DMS79 (cell line): ENCODE measurements around the gene BSCL2.
A peak's percentile ranks its signal among the peaks of the same experiment; 100 is the strongest.
"Not testable (repeated sequence)": the region's sequence is repeated elsewhere in the genome, so short reads cannot be mapped to it uniquely, and the experiment has no call there.

ENCODE experiments used
- DNase-seq: peaks from one replicate; lab custom pipeline; 2025; lab: John Stamatoyannopoulos, UW

Gene BSCL2

GRCh38 chr11:62716816-62717215 is 9.6 kb upstream of the BSCL2 start:
- no peak for DNase-seq

DNA sequence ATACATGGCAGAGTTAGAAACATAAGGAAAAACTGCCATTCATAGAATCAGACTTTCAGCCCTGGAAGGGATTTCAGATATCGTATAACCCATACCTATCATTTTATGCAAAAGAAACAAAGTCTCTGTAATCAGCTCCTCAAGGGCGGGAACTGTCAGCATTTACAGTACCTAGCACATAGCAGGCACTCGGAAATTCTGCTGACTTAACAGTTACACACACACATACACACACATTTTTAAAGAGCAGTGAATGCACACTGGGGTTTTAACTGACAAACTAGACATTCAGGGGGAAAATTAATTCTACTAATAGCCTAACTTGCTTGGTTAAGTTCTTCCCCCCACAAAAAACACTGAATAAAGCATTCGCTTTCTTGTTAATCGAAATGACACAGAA is 9.0 kb upstream of the BSCL2 start:
- DNase-seq = no peak

GRCh38 chr11:62715150-62716130 is 8.2 kb upstream of the BSCL2 start:
- DNase-seq = no peak

- no peak for DNase-seq
These were observed 6.1 kb upstream of the BSCL2 start for GRCh38 chr11:62713343-62713742.

- DNase-seq = no peak
These were observed 5.6 kb upstream of the BSCL2 start for GRCh38 chr11:62712861-62713260.

GRCh38 chr11:62712276-62712812 is 5.1 kb upstream of the BSCL2 start:
- DNase-seq = no peak

GRCh38 chr11:62710001-62710345 is 2.7 kb upstream of the BSCL2 start:
- no peak for DNase-seq

DNA sequence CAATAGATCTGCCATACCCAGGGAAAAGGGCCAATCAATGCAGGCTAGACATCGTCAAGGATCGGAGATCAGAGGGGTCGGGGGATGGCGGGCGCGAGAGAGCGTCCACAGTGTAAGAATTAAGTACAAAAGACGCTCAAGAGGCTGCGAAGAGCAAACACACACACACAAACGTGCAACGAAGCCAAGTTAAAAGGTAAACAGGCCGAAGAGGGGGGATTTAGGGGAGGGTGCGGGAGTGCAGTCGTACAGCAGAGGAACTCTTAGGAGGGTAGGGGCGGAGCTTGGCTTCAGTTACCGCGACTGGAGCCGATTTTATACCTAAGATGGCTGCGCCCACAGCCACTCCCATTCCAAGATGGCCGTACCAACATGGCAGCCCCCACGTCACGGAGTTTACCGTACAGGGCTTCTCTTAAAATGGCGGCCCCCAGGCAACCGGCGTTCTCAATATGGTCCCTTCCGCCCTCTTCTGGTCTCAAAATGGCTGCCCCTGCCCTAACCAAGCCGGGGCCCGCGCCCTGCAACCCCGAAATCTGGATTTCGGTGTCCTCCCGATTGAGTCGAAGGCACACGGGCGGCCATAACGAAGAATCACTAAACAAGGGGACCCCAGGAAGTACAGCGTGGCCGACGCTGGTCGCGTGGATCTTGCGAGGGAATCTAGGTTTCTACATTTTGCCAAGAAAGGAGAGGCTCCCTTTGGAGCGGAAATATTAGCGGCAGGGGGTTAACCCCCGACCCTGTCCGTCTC is 2.2 kb upstream of the BSCL2 start:
- peak; percentile 98 for DNase-seq

GRCh38 chr11:62708793-62709192 is 1.6 kb upstream of the BSCL2 start:
- peak; percentile 88 for DNase-seq

- DNase-seq = peak; percentile 43
These were observed 1.2 kb upstream of the BSCL2 start for GRCh38 chr11:62708392-62708791.

GRCh38 chr11:62706850-62707247 is 375 bp downstream of the BSCL2 start:
- DNase-seq = no peak

DNA sequence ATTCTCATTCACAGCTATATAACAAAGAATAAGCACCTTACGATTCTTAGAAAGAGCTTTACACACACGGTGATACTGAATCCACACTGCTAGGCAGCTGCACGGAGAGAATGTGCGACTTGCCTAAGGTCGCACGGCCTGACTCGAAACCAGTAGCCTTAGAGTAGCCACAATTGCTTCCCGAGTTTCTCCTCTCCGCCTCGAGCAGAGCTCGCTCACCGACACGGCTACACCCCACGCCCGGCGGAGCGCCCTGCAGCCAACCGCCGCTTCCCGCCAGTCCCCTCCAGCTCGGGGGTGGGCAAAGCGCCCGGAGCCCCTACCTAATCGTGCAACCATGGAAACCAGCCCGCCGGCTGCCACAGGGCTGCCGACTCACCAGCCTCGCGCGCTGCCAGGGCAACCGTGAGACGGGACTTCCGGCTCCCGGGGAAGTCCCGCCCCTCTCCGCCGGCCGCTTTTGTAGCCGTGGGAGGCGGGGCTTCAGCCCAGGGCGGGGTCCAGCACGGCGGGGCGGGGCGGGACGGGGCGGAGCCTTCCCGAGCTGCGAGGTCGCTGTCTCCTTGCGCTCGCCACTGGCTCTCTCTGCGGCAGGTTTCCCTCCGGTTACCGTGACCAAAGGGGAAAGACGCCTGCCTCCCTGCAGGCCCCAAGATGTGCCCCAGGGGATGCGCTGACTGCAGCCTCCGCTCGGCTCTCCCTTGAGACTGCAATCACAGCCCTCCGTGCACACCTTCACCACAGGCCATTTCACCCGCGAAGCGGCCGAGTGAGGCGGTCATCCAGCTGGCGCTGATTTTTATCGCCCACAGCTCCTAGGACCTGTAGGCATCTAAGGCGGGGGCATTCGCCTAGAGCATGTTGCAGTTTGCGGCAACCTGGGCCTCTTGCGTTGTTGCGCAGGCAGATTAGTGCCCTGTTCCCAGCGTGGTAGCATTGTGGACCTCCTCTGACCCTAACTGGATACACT is 1.1 kb downstream of the BSCL2 start:
- peak; percentile 92 for DNase-seq

- DNase-seq = peak; percentile 33
These were observed 1.8 kb downstream of the BSCL2 start for GRCh38 chr11:62705413-62705812.

GRCh38 chr11:62703921-62704320 is 3.3 kb downstream of the BSCL2 start:
- DNase-seq = not testable (repeated sequence)

- no peak for DNase-seq
These were observed 5.0 kb downstream of the BSCL2 start for GRCh38 chr11:62702246-62702645.

GRCh38 chr11:62694455-62695167 is 12.6 kb downstream of the BSCL2 start:
- DNase-seq = peak; percentile 6

DNA sequence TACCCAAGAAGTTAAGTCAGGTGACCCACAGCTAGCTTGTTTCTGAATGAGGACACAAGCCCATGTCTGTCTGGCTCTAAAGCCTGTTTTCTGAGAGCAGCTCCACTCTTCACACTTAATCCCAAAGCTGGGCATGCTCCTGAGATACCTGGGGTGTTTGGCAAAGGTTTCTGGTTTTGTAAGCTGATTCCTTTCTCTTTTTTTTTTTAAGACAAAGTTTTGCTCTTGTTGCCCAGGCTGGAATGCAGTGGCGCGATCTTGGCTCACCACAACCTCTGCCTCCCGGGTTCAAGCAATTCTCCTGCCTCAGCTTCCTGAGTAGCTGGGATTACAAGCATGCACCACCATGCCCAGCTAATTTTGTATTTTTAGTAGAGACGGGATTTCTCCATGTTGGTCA is 13.6 kb downstream of the BSCL2 start:
- not testable (repeated sequence) for DNase-seq

DNA sequence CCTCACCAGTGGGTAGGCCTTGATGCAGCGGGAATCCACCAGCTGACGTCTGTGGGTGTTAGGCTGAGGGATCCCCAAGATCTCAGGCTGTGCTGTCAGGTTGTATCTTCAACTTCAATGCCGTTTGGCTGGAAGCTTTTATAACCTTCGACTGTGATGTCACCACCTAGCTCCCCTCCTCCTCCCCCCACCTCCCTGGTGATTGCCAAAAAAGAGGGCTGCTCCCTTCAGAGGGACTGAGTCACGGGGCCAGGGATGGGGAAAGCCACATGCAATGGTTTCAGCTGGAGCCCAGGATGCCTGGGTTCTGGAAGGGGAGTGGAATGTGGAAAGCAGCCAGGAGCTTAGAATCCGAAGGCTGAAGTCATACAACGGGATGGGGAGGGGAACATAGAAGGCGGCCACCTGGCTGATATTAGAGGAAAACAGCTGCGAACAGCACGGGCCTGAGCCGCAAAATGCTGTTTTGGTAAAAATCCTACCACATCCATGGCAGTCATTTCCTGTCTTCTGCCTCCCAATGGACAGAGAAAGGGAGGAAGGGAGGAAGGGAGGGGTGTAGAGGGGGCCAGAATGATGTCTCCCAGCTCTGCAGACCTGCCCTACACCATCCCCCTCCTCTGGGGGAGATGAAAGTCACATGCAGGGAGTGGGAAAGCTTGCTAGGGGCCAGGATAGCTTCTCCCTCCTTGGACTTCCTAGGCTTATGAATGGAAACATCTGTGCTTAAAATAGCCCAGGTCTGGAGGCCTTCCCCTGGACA is 17.6 kb downstream of the BSCL2 start, which contains the start of gene LRRN4CL:
TSS of gene LRRN4CL (minus strand) at position 110 of the 763 bp plus-strand sequence. CDS start 1,022 bp downstream, outside the sequence.
- no peak for DNase-seq

GRCh38 chr11:62688491-62688890 is 18.7 kb downstream of the BSCL2 start:
- no peak for DNase-seq
